HEK293 (cell line): Measurements from ENCODE around the gene ACIN1.

Source experiments
- CTCF ChIA-PET: fragments of 350-600 bp; formaldehyde crosslinking; extraction: SDS; loops from one replicate; lab custom pipeline; 2021; ENCODE audit warnings: antibody characterized with exemption; lab: Yijun Ruan, JAX
- POLR2A ChIA-PET: fragments of 300-600 bp; formaldehyde crosslinking; extraction: SDS; loops from one replicate; lab custom pipeline; 2020; ENCODE audit warnings: antibody characterized with exemption, inconsistent platforms; lab: Yijun Ruan, JAX
- H3K27ac ChIP-seq: fragments of 200-500 bp; sonication (Bioruptor generic); 2 replicates; pipeline ENCODE4 v1.5.1; 2014; ENCODE audit warnings: low read depth, low read length, control low read depth, inconsistent platforms; ENCODE audit errors: extremely low read depth
- H3K36me3 ChIP-seq, 2 experiments: fragments of 200-500 bp in 1 of 2; sonication (Bioruptor generic) in 1 of 2; 1 replicate in 1 of 2; 2 replicates in 1 of 2; pipeline ENCODE4 v1.5.1; 2014 to 2017; ENCODE audit warnings: inconsistent platforms in 2 of 2, low read length in 2 of 2; ENCODE audit not compliant: control insufficient read depth in 2 of 2, insufficient read depth in 1 of 2
- H3K4me1 ChIP-seq: fragments of 200-500 bp; sonication (Bioruptor generic); 2 replicates; pipeline ENCODE4 v1.5.1; 2014; ENCODE audit warnings: mild to moderate bottlenecking, low read length, inconsistent platforms; ENCODE audit not compliant: control insufficient read depth, insufficient read depth
- H3K4me3 ChIP-seq: 2 replicates; pipeline ENCODE4 v1.5.1; 2011; ENCODE audit warnings: low read depth, mild to moderate bottlenecking, control low read depth, low read length, moderate library complexity
- H3K9me3 ChIP-seq: fragments of 200-500 bp; sonication (Bioruptor generic); 2 replicates; pipeline ENCODE4 v1.5.1; 2014; ENCODE audit warnings: low read depth, low read length, inconsistent platforms; ENCODE audit not compliant: control insufficient read depth, insufficient read depth
- BCL6B ChIP-seq: fragments of 450-650 bp; formaldehyde crosslinking; IDR thresholded peaks from 2 replicates; pipeline ENCODE4 v1.5.1; 2017; ENCODE audit warnings: missing biosample characterization, missing genetic modification characterization
- EGR2 ChIP-seq: fragments of 450-650 bp; formaldehyde crosslinking; IDR thresholded peaks from 2 replicates; pipeline ENCODE4 v1.5.1; 2016; ENCODE audit warnings: low read depth, missing biosample characterization, missing genetic modification characterization
- FEZF1 ChIP-seq: fragments of 450-650 bp; formaldehyde crosslinking; IDR thresholded peaks from 2 replicates; pipeline ENCODE4 v1.5.1; 2016; ENCODE audit warnings: missing biosample characterization, missing genetic modification characterization
- MZF1 ChIP-seq: fragments of 450-650 bp; formaldehyde crosslinking; IDR thresholded peaks from 2 replicates; pipeline ENCODE4 v1.5.1; 2017; ENCODE audit warnings: missing biosample characterization, missing genetic modification characterization, borderline replicate concordance
- OVOL3 ChIP-seq: fragments of 450-650 bp; formaldehyde crosslinking; IDR thresholded peaks from 2 replicates; pipeline ENCODE4 v1.5.1; 2016; ENCODE audit warnings: missing biosample characterization, missing genetic modification characterization
- PRDM1 ChIP-seq: fragments of 450-650 bp; formaldehyde crosslinking; IDR thresholded peaks from 2 replicates; pipeline ENCODE4; 2016; ENCODE audit warnings: missing biosample characterization, missing genetic modification characterization
- REPIN1 ChIP-seq: fragments of 450-650 bp; formaldehyde crosslinking; IDR thresholded peaks from 2 replicates; pipeline ENCODE4 v1.5.1; 2017; ENCODE audit warnings: missing biosample characterization, missing genetic modification characterization, low read depth
- SP2 ChIP-seq: fragments of 450-650 bp; formaldehyde crosslinking; IDR thresholded peaks from 2 replicates; pipeline ENCODE4 v1.5.1; 2016; ENCODE audit warnings: missing biosample characterization, missing genetic modification characterization
- ZBTB1 ChIP-seq: fragments of 450-650 bp; formaldehyde crosslinking; IDR thresholded peaks from 2 replicates; pipeline ENCODE4 v1.5.1; 2016; ENCODE audit warnings: missing biosample characterization, missing genetic modification characterization
- ZBTB48 ChIP-seq: fragments of 450-650 bp; formaldehyde crosslinking; IDR thresholded peaks from 2 replicates; pipeline ENCODE4 v1.5.1; 2016; ENCODE audit warnings: missing biosample characterization, missing genetic modification characterization
- ZNF112 ChIP-seq: fragments of 450-650 bp; formaldehyde crosslinking; IDR thresholded peaks from 2 replicates; pipeline ENCODE4 v1.5.0; 2017; ENCODE audit warnings: missing biosample characterization, missing genetic modification characterization
- ZNF202 ChIP-seq: fragments of 450-650 bp; formaldehyde crosslinking; IDR thresholded peaks from 2 replicates; pipeline ENCODE4 v1.5.1; 2016; ENCODE audit warnings: missing biosample characterization, missing genetic modification characterization, borderline replicate concordance
- ZNF423 ChIP-seq: fragments of 450-650 bp; formaldehyde crosslinking; IDR thresholded peaks from 2 replicates; pipeline ENCODE4 v1.5.1; 2016; ENCODE audit warnings: missing biosample characterization, missing genetic modification characterization
- ZNF596 ChIP-seq: fragments of 450-650 bp; IDR thresholded peaks from 2 replicates; pipeline ENCODE4 v1.5.0; 2018; ENCODE audit warnings: missing biosample characterization, mild to moderate bottlenecking, missing genetic modification characterization, moderate library complexity
- ZNF677 ChIP-seq: fragments of 450-650 bp; IDR thresholded peaks from 2 replicates; pipeline ENCODE4 v1.5.0; 2018; ENCODE audit warnings: missing biosample characterization, mild to moderate bottlenecking, missing genetic modification characterization, moderate library complexity
- ZNF704 ChIP-seq: fragments of 450-650 bp; formaldehyde crosslinking; IDR thresholded peaks from 2 replicates; pipeline ENCODE4 v1.5.1; 2016; ENCODE audit warnings: missing biosample characterization, missing genetic modification characterization
- ZSCAN4 ChIP-seq: fragments of 450-650 bp; formaldehyde crosslinking; IDR thresholded peaks from 2 replicates; pipeline ENCODE4 v1.5.1; 2017; ENCODE audit warnings: missing biosample characterization, missing genetic modification characterization
- ZXDB ChIP-seq: fragments of 450-650 bp; formaldehyde crosslinking; IDR thresholded peaks from 2 replicates; pipeline ENCODE4 v1.5.1; 2016; ENCODE audit warnings: missing biosample characterization, missing genetic modification characterization
- TF ChIP-seq, protein P1 (sequence below): fragments of 450-650 bp; formaldehyde crosslinking; IDR thresholded peaks from 2 replicates; pipeline ENCODE4 v1.5.1; 2016; ENCODE audit warnings: missing biosample characterization, missing genetic modification characterization
- TF ChIP-seq, protein P2 (sequence below): fragments of 450-650 bp; formaldehyde crosslinking; IDR thresholded peaks from 2 replicates; pipeline ENCODE4 v1.5.1; 2017; ENCODE audit warnings: missing biosample characterization, mild to moderate bottlenecking, missing genetic modification characterization, moderate library complexity
- TF ChIP-seq, protein P3 (sequence below): fragments of 450-650 bp; formaldehyde crosslinking; IDR thresholded peaks from 2 replicates; pipeline ENCODE4 v1.5.1; 2016; ENCODE audit warnings: missing biosample characterization, missing genetic modification characterization
- TF ChIP-seq, protein P4 (sequence below): fragments of 450-650 bp; formaldehyde crosslinking; IDR thresholded peaks from 2 replicates; pipeline ENCODE4 v1.5.1; 2017; ENCODE audit warnings: missing biosample characterization, missing genetic modification characterization

ACIN1 gene

DNA sequence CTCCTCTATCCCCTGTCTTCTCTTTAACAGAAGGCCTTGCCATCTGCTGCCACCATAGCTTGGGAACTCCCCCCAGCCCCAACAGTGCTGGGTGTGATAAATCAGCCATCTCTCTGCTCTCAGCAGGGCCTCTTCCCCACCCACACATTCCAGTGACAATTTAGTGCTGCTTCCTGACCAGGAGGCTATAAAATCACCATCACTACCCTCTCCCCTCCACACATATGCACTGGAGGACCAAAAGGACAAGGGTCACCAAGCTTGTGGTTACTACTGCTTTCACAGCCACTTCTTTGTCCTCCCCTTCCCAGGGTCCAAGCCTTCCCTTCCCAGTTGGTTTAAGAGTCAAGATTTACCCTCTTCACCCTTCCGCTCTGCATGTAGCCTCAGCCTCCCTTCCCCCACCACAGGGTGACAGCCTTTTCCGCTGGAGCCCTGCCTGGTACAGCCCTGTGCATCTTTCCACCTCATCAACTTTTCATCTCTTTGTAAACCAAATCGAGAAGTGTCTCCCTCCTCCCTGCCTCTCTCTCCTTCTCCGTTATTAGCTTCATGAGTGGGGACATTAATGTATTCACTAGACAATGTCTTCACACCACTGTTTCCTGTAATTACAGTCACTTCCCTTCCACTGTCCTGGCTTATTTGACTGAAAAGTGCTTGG, 69.7 kb downstream of the ACIN1 start (continued):
- TF ChIP-seq ZBTB1 (tag by site-specific recombination) (no peak), ZNF202 (tag by site-specific recombination) (no peak), SP2 (tag by site-specific recombination) (no peak), OVOL3 (tag by site-specific recombination) (no peak), ZNF704 (tag by site-specific recombination) (no peak), ZNF677 (tag by site-specific recombination) (no peak), EGR2 (tag by site-specific recombination) (peak; percentile 64), ZSCAN4 (tag by site-specific recombination) (no peak), FEZF1 (tag by site-specific recombination) (peak; percentile 47; the same call in 1 of the 2 replicates)
- TF ChIP-seq, protein P1, sequence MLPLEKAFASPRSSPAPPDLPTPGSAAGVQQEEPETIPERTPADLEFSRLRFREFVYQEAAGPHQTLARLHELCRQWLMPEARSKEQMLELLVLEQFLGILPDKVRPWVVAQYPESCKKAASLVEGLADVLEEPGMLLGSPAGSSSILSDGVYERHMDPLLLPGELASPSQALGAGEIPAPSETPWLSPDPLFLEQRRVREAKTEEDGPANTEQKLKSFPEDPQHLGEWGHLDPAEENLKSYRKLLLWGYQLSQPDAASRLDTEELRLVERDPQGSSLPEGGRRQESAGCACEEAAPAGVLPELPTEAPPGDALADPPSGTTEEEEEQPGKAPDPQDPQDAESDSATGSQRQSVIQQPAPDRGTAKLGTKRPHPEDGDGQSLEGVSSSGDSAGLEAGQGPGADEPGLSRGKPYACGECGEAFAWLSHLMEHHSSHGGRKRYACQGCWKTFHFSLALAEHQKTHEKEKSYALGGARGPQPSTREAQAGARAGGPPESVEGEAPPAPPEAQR (tag by site-specific recombination), result no peak
- TF ChIP-seq, protein P2, sequence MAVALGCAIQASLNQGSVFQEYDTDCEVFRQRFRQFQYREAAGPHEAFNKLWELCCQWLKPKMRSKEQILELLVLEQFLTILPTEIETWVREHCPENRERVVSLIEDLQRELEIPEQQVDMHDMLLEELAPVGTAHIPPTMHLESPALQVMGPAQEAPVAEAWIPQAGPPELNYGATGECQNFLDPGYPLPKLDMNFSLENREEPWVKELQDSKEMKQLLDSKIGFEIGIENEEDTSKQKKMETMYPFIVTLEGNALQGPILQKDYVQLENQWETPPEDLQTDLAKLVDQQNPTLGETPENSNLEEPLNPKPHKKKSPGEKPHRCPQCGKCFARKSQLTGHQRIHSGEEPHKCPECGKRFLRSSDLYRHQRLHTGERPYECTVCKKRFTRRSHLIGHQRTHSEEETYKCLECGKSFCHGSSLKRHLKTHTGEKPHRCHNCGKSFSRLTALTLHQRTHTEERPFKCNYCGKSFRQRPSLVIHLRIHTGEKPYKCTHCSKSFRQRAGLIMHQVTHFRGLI (tag by site-specific recombination), result no peak
- TF ChIP-seq, protein P3, sequence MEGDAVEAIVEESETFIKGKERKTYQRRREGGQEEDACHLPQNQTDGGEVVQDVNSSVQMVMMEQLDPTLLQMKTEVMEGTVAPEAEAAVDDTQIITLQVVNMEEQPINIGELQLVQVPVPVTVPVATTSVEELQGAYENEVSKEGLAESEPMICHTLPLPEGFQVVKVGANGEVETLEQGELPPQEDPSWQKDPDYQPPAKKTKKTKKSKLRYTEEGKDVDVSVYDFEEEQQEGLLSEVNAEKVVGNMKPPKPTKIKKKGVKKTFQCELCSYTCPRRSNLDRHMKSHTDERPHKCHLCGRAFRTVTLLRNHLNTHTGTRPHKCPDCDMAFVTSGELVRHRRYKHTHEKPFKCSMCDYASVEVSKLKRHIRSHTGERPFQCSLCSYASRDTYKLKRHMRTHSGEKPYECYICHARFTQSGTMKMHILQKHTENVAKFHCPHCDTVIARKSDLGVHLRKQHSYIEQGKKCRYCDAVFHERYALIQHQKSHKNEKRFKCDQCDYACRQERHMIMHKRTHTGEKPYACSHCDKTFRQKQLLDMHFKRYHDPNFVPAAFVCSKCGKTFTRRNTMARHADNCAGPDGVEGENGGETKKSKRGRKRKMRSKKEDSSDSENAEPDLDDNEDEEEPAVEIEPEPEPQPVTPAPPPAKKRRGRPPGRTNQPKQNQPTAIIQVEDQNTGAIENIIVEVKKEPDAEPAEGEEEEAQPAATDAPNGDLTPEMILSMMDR, result no peak

- ChIA-PET CTCF (interaction anchor here (0.6 to 1.7 kb wide), 4 partner anchors 18 to 44 kb away, joined by 3 to 4 read pairs (median 4); partner anchors contain the start of gene CDH24), POLR2A (interaction anchor here (1.2 to 2.3 kb wide), 4 partner anchors 9 to 68 kb away, joined by 4 to 6 read pairs (median 6); partner anchors contain the start of genes HAUS4 and PSMB5)
- Histone ChIP-seq H3K9me3 (no peaks in the 10 kb centered on the region), H3K36me3 (peaks cover 21 to 39% of the 10 kb centered on the region in 2 experiments), H3K27ac (no peak overlapping the region), H3K4me1 (peaks cover 12% of the 10 kb centered on the region), H3K4me3 (no peak overlapping the region)
- no peak for TF ChIP-seq ZNF596
- TF ChIP-seq ZNF112, result no peak
- no peak for TF ChIP-seq ZBTB48 (tag by site-specific recombination)
- TF ChIP-seq, protein P4, sequence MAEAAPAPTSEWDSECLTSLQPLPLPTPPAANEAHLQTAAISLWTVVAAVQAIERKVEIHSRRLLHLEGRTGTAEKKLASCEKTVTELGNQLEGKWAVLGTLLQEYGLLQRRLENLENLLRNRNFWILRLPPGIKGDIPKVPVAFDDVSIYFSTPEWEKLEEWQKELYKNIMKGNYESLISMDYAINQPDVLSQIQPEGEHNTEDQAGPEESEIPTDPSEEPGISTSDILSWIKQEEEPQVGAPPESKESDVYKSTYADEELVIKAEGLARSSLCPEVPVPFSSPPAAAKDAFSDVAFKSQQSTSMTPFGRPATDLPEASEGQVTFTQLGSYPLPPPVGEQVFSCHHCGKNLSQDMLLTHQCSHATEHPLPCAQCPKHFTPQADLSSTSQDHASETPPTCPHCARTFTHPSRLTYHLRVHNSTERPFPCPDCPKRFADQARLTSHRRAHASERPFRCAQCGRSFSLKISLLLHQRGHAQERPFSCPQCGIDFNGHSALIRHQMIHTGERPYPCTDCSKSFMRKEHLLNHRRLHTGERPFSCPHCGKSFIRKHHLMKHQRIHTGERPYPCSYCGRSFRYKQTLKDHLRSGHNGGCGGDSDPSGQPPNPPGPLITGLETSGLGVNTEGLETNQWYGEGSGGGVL, result peak; percentile 67
- no peak for TF ChIP-seq MZF1 (tag by site-specific recombination)
- TF ChIP-seq BCL6B, result no peak
- peak; percentile 54; the same call in 1 of the 2 replicates for TF ChIP-seq PRDM1 (tag by site-specific recombination)
- TF ChIP-seq, protein P1 (tag by site-specific recombination), result no peak
- no peak for TF ChIP-seq REPIN1
- peak; percentile 17; the same call in 1 of the 2 replicates for TF ChIP-seq ZXDB (tag by site-specific recombination)
- TF ChIP-seq ZNF423 (tag by site-specific recombination), result no peak
Observed at GRCh38 chr14:23024612-23025075, 70.3 kb downstream of the ACIN1 start.
